Subcutaneous adipose tissue (tissue), 4 donors: ENCODE results near the gene FAAH2. TPM values are rescaled to one million over a fixed set of nuclear protein-coding genes. Genes with fewer than 3 reads are reported as not detected.

ENCODE experiments used
- total RNA-seq, 4 donors: library from RNA; depleted of rRNA; stranded (reverse); fragments of >200 nt; gene quantifications; one replicate each; pipeline ENCODE4 v1.1.0, GENCODE V29; 2016
- TF ChIP-seq, protein P1 (sequence below): fragments of 450-650 bp; IDR thresholded peaks from one replicate; pipeline ENCODE4 v1.5.1; 2016; ENCODE audit warnings: low read depth, mild to moderate bottlenecking, control low read depth, antibody characterized with exemption, moderate library complexity

The FAAH2 gene
- total RNA-seq, 4 donors from 2014 or later: 0.38 to 4.1 (median 1.5) TPM; not detected in 1

DNA sequence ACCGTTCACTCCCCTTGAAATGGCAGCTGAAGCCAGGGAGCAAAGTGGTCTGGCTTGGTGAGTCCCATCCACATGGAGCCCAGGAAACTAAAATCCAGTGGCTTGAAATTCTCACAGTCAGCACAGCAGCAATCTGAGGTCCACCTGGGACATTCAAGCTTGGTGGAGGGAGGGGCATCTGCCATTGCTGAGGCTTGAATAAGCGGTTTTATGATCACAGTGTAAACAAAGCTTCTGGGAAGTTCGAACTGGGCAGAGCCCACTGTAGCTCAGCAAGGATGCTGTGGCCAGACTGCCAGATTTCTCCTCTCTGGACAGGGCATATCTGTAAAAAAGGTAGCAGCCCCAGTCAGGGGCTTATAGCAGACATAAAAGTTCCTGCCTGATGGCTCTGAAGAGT is 15.5 kb upstream of the FAAH2 start:
- TF ChIP-seq, protein P1, sequence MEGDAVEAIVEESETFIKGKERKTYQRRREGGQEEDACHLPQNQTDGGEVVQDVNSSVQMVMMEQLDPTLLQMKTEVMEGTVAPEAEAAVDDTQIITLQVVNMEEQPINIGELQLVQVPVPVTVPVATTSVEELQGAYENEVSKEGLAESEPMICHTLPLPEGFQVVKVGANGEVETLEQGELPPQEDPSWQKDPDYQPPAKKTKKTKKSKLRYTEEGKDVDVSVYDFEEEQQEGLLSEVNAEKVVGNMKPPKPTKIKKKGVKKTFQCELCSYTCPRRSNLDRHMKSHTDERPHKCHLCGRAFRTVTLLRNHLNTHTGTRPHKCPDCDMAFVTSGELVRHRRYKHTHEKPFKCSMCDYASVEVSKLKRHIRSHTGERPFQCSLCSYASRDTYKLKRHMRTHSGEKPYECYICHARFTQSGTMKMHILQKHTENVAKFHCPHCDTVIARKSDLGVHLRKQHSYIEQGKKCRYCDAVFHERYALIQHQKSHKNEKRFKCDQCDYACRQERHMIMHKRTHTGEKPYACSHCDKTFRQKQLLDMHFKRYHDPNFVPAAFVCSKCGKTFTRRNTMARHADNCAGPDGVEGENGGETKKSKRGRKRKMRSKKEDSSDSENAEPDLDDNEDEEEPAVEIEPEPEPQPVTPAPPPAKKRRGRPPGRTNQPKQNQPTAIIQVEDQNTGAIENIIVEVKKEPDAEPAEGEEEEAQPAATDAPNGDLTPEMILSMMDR: no peak

DNA sequence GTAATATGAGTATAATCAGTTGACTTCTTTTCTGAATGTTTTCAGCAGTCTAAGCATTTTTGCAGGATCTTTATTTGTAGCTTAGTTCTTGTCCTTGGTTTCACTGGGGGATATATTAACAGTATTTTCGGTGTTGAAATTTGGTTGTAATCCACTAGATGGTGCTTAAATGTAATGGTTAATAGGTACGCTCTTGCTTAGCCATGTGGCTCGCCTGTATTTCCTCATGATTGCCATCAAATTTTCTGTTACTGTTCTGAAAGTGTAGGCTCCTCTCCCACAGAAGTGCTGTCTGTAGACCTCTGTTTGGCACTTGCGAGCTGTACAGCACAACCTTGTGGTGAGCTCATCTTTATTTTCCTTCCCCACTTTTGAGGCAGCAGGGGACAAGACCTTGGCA is 3.9 kb upstream of the FAAH2 start:
- TF ChIP-seq, protein P1: no peak

DNA sequence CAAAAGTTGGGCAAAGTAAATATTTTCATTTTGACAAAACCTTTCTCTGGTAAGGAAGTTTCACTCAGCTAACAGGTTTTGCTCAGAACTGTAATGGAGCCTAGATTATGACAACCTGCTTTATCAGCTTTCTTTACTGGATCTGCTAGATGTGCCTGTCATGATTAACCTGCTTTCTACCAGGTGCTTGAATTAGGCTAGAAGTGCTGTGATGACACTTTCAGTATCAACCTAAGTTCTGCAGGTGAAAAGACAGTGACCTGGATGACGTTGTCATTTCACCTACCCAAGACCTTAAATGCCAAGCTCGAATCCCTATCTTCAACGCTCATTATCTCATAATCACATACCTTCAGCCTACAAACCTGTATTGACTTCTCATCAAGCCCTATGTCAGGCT is 1.5 kb upstream of the FAAH2 start:
- TF ChIP-seq, protein P1: no peak

DNA sequence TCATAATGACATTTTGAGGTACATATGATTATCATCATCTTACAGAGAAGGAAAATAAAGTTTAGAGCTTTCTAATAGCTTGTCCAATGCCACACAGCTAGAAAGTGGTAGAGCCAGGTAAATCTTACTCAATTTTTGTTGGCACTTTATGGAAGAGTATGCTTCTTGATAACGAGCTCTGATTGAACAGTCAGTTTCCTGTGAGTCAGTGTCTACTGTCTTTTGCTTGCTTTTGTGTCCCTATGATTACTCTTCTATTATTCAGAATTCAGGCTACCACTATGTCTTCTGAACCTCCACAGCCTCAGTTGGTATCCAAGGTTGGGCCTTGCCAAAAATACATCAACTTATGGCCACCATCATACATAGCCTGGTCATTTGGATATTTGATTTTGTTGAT is 2.6 kb downstream of the FAAH2 start:
- TF ChIP-seq, protein P1: no peak

DNA sequence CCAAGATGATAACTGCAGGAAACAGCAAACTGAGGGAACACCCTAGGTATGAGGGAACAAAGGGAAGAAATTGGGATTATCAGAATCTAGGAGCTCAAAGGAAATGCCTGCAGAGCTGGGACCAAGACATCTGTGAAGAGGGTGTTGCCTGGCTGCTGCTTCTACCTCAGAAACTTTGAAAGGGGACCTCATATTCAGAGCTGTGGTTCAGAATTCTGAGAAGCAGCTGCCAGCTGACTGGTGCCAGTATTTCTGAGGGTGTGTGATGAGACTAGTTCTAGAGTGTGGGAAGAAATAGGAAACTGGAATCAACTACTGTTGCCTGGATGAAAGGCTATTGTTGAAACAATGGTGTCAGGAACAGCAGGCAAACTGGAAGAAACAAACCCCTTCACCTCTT is 8.5 kb downstream of the FAAH2 start:
- TF ChIP-seq, protein P1: no peak

DNA sequence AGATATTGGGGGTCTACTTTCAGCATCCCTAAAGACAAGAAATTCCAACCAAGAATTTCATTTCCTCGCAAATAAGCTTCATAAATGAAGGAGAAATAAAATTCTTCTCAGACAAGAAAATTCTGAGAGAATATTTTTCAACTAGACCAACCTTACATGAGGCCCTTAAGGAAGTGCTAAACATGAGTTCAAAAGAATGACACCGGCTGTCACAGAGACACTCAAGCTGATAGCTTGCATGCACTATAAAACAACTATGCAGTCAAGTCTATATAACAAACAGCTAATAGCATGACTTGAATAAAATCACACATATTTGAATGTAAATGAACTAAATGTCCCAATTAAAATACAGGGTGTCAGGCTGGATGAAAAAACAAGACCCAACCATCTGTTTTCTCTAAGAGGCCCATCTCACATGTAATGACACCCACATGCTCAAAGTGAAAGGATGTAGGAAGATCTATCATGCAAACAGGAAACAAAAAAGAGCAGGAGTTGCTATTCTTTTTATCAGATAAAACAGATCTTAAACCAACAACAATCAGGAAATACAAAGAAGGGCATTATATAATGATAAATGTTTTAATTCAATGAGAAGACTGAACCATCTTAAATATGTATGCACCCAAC is 27.2 kb downstream of the FAAH2 start:
- TF ChIP-seq, protein P1: no peak

DNA sequence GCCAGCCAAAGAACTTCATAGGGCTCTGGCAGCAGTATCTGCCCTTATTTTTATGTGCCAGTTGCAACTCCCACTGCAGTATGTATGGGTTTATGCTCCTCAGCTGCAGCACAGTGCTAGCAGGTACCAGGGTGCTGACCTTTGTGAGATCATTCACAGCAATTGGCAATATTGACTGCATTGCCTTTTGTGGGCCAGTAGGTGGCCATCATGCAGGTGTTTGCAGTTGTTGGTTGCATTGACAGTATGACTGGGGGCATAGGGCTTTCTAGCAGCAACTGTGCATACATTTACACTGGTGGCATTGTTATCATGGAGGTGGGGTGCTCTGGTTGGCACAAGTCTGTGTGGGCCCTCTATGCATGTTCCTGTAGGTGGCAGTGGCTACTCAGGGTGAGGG is 42.5 kb downstream of the FAAH2 start:
- TF ChIP-seq, protein P1: no peak
